Kidney epithelial cell (primary cell): ENCODE results near the gene RHCG. TPM values are rescaled to one million over a fixed set of nuclear protein-coding genes. Genes with fewer than 3 reads are reported as not detected.

ENCODE experiments used
- DNase-seq: peaks from one replicate; pipeline ENCODE4 v3.0.0-alpha.2; 2010; ENCODE audit warnings: low read depth
- H3K27me3 ChIP-seq: 2 replicates; pipeline ENCODE4 v1.6.0; 2011; ENCODE audit warnings: low read length; ENCODE audit not compliant: control insufficient read depth, insufficient read depth
- H3K36me3 ChIP-seq: 2 replicates; pipeline ENCODE4 v1.5.1; 2011; ENCODE audit warnings: low read length; ENCODE audit not compliant: control insufficient read depth, insufficient read depth
- H3K4me3 ChIP-seq: 2 replicates; pipeline ENCODE4 v1.5.1; 2011; ENCODE audit warnings: low read depth, mild to moderate bottlenecking, control low read depth, low read length
- total RNA-seq: library from RNA; depleted of rRNA; stranded (reverse); fragments of >200 nt; gene quantifications from 2 replicates; pipeline ENCODE4 v1.2.3, GENCODE V29; 2015
- TF ChIP-seq, protein P1 (sequence below): IDR thresholded peaks from 2 replicates; pipeline ENCODE4 v1.5.1; 2011; ENCODE audit warnings: mild to moderate bottlenecking, moderate library complexity, low read length, control low read depth, inconsistent platforms; ENCODE audit not compliant: insufficient read depth, poor library complexity, severe bottlenecking

Gene RHCG
- total RNA-seq, 1 donor from 2014 or later: 0.04 TPM

- Histone ChIP-seq H3K27me3 (peaks cover 21% of the 10 kb centered on the region), H3K4me3 (no peak overlapping the region), H3K36me3 (no peaks in the 10 kb centered on the region)
- TF ChIP-seq, protein P1, sequence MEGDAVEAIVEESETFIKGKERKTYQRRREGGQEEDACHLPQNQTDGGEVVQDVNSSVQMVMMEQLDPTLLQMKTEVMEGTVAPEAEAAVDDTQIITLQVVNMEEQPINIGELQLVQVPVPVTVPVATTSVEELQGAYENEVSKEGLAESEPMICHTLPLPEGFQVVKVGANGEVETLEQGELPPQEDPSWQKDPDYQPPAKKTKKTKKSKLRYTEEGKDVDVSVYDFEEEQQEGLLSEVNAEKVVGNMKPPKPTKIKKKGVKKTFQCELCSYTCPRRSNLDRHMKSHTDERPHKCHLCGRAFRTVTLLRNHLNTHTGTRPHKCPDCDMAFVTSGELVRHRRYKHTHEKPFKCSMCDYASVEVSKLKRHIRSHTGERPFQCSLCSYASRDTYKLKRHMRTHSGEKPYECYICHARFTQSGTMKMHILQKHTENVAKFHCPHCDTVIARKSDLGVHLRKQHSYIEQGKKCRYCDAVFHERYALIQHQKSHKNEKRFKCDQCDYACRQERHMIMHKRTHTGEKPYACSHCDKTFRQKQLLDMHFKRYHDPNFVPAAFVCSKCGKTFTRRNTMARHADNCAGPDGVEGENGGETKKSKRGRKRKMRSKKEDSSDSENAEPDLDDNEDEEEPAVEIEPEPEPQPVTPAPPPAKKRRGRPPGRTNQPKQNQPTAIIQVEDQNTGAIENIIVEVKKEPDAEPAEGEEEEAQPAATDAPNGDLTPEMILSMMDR: no peak
- no peak for DNase-seq
These were observed 67.4 kb downstream of the RHCG start for GRCh38 chr15:89429023-89429422.

- DNase-seq: no peak
- H3K36me3 ChIP-seq: no peaks in the 10 kb centered on the region
- H3K27me3 ChIP-seq: peaks cover 15% of the 10 kb centered on the region
These were observed 68.1 kb downstream of the RHCG start for GRCh38 chr15:89428246-89428645.

GRCh38 chr15:89426500-89426899 lies 69.9 kb downstream of the RHCG start:
- H3K27me3 ChIP-seq: peaks cover 16% of the 10 kb centered on the region
- no peak overlapping the region for H3K4me3 ChIP-seq
- DNase-seq: no peak
- TF ChIP-seq, protein P1: no peak
- H3K36me3 ChIP-seq: no peaks in the 10 kb centered on the region

More at GRCh38 chr15:89428246-89428645, 68.1 kb downstream of the RHCG start:
- TF ChIP-seq, protein P1: no peak
- no peak overlapping the region for H3K4me3 ChIP-seq

DNA sequence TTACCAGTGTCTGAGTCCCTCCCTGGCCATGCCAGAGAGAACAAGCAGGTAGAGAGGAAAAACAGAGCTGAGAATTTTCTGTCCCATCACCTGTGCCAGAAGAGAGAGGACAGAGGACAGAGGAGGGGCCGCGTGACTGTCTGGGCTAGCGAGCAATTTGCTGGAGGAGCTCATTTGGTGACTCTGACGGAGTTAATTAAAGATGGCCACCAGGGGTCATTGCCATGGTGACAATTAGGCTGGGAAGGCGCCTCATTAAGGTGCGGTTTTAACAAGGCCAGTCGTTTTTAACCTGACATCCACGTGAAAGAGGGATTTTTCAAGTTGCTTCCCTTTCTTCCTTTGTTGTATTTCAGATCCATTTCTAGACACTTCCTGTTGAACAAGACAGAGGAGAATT lies 72.4 kb downstream of the RHCG start:
- Histone ChIP-seq H3K27me3 (peaks cover 18% of the 10 kb centered on the region), H3K36me3 (no peaks in the 10 kb centered on the region), H3K4me3 (no peak overlapping the region)
- TF ChIP-seq, protein P1: no peak
- DNase-seq: no peak

Other genes with a start within 250 kb of the RHCG start
- 59.1 and 72.2 TPM in 2 replicates for gene POLG, start 161.8 kb downstream of the RHCG start, total RNA-seq
- gene TICRR, start 78.9 kb upstream of the RHCG start, total RNA-seq: 1.7 and 2.2 TPM in 2 replicates
- gene KIF7, start 158.9 kb upstream of the RHCG start, total RNA-seq: 5.4 and 7.4 TPM in 2 replicates
- 0.08 TPM in 1 of 2 replicates, not detected in the other for gene PLIN1, start 182.8 kb upstream of the RHCG start, total RNA-seq
- 4.0 and 4.8 TPM in 2 replicates for gene PEX11A, start 194.2 kb upstream of the RHCG start, total RNA-seq
- gene WDR93, start 194.2 kb upstream of the RHCG start, total RNA-seq: 0.25 and 0.41 TPM in 2 replicates